Stimulated activated CD4-positive, alpha-beta T cell treated with anti-CD3 and anti-CD28 coated beads, Interleukin-2, amount 100 ng/mL, for 48 hours (primary cell): ENCODE data around the gene UNC13D.

Experiments
- DNase-seq, 2 donors: peaks; one replicate each; pipeline ENCODE4 v3.0.0-alpha.2; 2020

The UNC13D gene

GRCh38 chr17:75849724-75850123, 5.5 kb upstream of the UNC13D start:
- DNase-seq = no peak

- no peak for DNase-seq
Observed at GRCh38 chr17:75849279-75849646, 5.1 kb upstream of the UNC13D start.

GRCh38 chr17:75848523-75849278, 4.5 kb upstream of the UNC13D start:
- peak; percentile 86 to 90 for DNase-seq

GRCh38 chr17:75847614-75848522, 3.7 kb upstream of the UNC13D start:
- no peak for DNase-seq

GRCh38 chr17:75846692-75847613, 2.7 kb upstream of the UNC13D start:
- no peak for DNase-seq

- DNase-seq = no peak
Observed at GRCh38 chr17:75845933-75846691, 1.9 kb upstream of the UNC13D start.

GRCh38 chr17:75845058-75845711, 981 bp upstream of the UNC13D start:
- peak; percentile 61 to 67 for DNase-seq

GRCh38 chr17:75844530-75845057, 390 bp upstream of the UNC13D start:
- DNase-seq = no peak

GRCh38 chr17:75842963-75843576, 1.1 kb downstream of the UNC13D start:
- DNase-seq = no peak

GRCh38 chr17:75842411-75842810, 1.8 kb downstream of the UNC13D start:
- DNase-seq = no peak

- no peak for DNase-seq
Observed at GRCh38 chr17:75840799-75841164, 3.4 kb downstream of the UNC13D start.

- DNase-seq = no peak
Observed at GRCh38 chr17:75839942-75840798, 4.0 kb downstream of the UNC13D start.

- DNase-seq = no peak
Observed at GRCh38 chr17:75838410-75838809, 5.8 kb downstream of the UNC13D start.

GRCh38 chr17:75837899-75838298, 6.3 kb downstream of the UNC13D start:
- DNase-seq = no peak

- DNase-seq = no peak
Observed at GRCh38 chr17:75836605-75837004, 7.6 kb downstream of the UNC13D start.

GRCh38 chr17:75835654-75835987, 8.6 kb downstream of the UNC13D start:
- DNase-seq = no peak

- no peak for DNase-seq
Observed at GRCh38 chr17:75834928-75835653, 9.1 kb downstream of the UNC13D start.

- DNase-seq = no peak
Observed at GRCh38 chr17:75834279-75834920, 9.8 kb downstream of the UNC13D start.
